Vagina (tissue), 2 donors: ENCODE data around the gene REM2.
"Not testable (repeated sequence)": the region's sequence is repeated elsewhere in the genome, so short reads cannot be mapped to it uniquely, and the experiment has no call there.

Experiments used
- CTCF ChIP-seq, 3 experiments: fragments of 450-650 bp in 2 of 3; fragments of 200-600 bp in 1 of 3; sonication (generic) in 1 of 3; IDR thresholded peaks; one replicate each; pipeline ENCODE4 v1.5.1; 2017 to 2019; ENCODE audit warnings: antibody characterized with exemption in 3 of 3, mild to moderate bottlenecking in 2 of 3, moderate library complexity in 2 of 3
- POLR2AphosphoS5 ChIP-seq, 2 donors: sonication (generic); formaldehyde crosslinking; IDR thresholded peaks; one replicate each; pipeline ENCODE4 v1.9.0; 2017; ENCODE audit warnings: antibody characterized with exemption in 2 of 2, mild to moderate bottlenecking in 2 of 2, low read depth in 1 of 2; ENCODE audit not compliant: insufficient read depth in 1 of 2

DNA sequence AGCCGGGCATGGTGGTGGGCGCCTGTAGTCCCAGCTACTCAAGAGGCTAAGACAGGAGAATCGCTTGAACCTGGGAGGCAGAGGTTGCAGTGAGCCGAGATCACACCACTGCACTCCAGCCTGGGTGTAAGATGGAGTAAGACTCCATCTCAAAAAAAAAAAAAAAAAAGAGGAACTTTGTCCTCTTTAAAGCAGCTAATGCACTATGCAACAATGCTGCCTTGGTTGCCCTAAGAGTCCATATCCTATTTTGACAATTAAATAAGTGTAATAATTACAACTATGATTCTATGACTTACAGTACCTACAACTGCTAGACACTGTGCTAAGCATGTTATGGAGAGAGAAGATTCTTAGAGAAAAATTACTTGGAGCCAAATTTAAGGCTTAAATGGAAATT is 31.8 kb downstream of the REM2 start:
- TF ChIP-seq POLR2AphosphoS5 (IDR thresholded peaks at IDR 0.05; ENCODE audit: insufficient read depth in 1 of 2, low read depth in 1 of 2); CTCF (IDR thresholded peaks at IDR 0.05): not testable (repeated sequence)
